Measurements from ENCODE around the gene FNBP1L.

DNA sequence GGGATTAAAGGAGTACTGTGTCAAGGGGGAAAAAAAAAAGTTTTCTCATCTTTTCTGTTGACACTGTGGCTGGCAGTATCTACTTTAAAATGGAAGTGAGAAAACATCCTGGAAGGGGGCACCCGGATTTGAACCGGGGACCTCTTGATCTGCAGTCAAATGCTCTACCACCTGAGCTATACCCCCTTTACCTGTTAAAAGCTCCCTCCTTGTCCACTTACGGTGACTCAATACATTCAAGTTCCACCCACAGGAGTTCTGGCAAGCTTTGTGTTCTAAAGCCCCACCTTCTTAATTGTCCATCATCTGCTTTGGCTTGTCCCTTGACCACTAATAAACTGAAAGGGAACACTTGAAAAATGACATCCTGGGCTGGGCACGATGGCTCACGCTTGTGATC, 68.2 kb downstream of the FNBP1L start:
- TF ChIP-seq, protein P1, sequence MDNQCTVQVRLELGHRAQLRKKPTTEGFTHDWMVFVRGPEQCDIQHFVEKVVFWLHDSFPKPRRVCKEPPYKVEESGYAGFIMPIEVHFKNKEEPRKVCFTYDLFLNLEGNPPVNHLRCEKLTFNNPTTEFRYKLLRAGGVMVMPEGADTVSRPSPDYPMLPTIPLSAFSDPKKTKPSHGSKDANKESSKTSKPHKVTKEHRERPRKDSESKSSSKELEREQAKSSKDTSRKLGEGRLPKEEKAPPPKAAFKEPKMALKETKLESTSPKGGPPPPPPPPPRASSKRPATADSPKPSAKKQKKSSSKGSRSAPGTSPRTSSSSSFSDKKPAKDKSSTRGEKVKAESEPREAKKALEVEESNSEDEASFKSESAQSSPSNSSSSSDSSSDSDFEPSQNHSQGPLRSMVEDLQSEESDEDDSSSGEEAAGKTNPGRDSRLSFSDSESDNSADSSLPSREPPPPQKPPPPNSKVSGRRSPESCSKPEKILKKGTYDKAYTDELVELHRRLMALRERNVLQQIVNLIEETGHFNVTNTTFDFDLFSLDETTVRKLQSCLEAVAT (IDR thresholded peaks at IDR 0.05) = no peak
- TF ChIP-seq, protein P2, sequence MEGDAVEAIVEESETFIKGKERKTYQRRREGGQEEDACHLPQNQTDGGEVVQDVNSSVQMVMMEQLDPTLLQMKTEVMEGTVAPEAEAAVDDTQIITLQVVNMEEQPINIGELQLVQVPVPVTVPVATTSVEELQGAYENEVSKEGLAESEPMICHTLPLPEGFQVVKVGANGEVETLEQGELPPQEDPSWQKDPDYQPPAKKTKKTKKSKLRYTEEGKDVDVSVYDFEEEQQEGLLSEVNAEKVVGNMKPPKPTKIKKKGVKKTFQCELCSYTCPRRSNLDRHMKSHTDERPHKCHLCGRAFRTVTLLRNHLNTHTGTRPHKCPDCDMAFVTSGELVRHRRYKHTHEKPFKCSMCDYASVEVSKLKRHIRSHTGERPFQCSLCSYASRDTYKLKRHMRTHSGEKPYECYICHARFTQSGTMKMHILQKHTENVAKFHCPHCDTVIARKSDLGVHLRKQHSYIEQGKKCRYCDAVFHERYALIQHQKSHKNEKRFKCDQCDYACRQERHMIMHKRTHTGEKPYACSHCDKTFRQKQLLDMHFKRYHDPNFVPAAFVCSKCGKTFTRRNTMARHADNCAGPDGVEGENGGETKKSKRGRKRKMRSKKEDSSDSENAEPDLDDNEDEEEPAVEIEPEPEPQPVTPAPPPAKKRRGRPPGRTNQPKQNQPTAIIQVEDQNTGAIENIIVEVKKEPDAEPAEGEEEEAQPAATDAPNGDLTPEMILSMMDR (IDR thresholded peaks at IDR 0.05 in 2 of 3, conservative IDR thresholded peaks at IDR 0.05 in 1 of 3; ENCODE audit: control insufficient read depth in 2 of 3, extremely low read depth in 1 of 3, insufficient read depth in 1 of 3, low read depth in 3 of 3, low read length in 3 of 3) = no peak
- TF ChIP-seq, protein P3, sequence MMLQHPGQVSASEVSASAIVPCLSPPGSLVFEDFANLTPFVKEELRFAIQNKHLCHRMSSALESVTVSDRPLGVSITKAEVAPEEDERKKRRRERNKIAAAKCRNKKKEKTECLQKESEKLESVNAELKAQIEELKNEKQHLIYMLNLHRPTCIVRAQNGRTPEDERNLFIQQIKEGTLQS (IDR thresholded peaks at IDR 0.05; ENCODE audit: borderline replicate concordance, extremely low read depth, low read depth, low read length) = no peak

Measured in GM12878 (cell line).